Measurements from ENCODE around the gene IYD.
A peak's percentile ranks its signal among the peaks of the same experiment; 100 is the strongest.

IYD gene

GRCh38 chr6:150409576-150410066, 40.8 kb downstream of the IYD start (continued):
- TF ChIP-seq, protein P1, sequence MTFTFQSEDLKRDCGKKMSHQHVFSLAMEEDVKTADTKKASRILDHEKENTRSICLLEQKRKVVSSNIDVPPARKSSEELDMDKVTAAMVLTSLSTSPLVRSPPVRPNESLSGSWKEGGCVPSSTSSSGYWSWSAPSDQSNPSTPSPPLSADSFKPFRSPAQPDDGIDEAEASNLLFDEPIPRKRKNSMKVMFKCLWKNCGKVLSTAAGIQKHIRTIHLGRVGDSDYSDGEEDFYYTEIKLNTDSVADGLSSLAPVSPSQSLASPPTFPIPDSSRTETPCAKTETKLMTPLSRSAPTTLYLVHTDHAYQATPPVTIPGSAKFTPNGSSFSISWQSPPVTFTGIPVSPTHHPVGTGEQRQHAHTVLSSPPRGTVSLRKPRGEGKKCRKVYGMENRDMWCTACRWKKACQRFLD (tag by site-specific recombination; IDR thresholded peaks at IDR 0.05): no peak
- peak; percentile 68; the same call in 1 of the 2 replicates for TF ChIP-seq ZNF561 (tag by site-specific recombination; IDR thresholded peaks at IDR 0.05; ENCODE audit: borderline replicate concordance)
- peak; percentile 75 for TF ChIP-seq ZNF37A (tag by site-specific recombination; IDR thresholded peaks at IDR 0.05)
- no peak for TF ChIP-seq ZNF335 (tag by site-specific recombination; conservative IDR thresholded peaks at IDR 0.05)
- TF ChIP-seq, protein P2, sequence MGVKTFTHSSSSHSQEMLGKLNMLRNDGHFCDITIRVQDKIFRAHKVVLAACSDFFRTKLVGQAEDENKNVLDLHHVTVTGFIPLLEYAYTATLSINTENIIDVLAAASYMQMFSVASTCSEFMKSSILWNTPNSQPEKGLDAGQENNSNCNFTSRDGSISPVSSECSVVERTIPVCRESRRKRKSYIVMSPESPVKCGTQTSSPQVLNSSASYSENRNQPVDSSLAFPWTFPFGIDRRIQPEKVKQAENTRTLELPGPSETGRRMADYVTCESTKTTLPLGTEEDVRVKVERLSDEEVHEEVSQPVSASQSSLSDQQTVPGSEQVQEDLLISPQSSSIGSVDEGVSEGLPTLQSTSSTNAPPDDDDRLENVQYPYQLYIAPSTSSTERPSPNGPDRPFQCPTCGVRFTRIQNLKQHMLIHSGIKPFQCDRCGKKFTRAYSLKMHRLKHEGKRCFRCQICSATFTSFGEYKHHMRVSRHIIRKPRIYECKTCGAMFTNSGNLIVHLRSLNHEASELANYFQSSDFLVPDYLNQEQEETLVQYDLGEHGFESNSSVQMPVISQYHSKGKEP (tag by site-specific recombination; IDR thresholded peaks at IDR 0.05): peak; percentile 80
- TF ChIP-seq ZNF549 (tag by site-specific recombination; IDR thresholded peaks at IDR 0.05): peak; percentile 59; the same call in 1 of the 2 replicates
- 0 out of 2 replicates have a peak, but pooled peaks have one; percentile 17 for TF ChIP-seq ZNF677 (tag by site-specific recombination; IDR thresholded peaks at IDR 0.05)
- no peak for TF ChIP-seq ZNF211 (tag by site-specific recombination; IDR thresholded peaks at IDR 0.05; ENCODE audit: low read depth)
- peak; percentile 95 for TF ChIP-seq ZNF350 (tag by site-specific recombination; IDR thresholded peaks at IDR 0.05)
- TF ChIP-seq, protein P3, sequence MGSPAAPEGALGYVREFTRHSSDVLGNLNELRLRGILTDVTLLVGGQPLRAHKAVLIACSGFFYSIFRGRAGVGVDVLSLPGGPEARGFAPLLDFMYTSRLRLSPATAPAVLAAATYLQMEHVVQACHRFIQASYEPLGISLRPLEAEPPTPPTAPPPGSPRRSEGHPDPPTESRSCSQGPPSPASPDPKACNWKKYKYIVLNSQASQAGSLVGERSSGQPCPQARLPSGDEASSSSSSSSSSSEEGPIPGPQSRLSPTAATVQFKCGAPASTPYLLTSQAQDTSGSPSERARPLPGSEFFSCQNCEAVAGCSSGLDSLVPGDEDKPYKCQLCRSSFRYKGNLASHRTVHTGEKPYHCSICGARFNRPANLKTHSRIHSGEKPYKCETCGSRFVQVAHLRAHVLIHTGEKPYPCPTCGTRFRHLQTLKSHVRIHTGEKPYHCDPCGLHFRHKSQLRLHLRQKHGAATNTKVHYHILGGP (tag by site-specific recombination; IDR thresholded peaks at IDR 0.05): peak; percentile 83
- no peak for TF ChIP-seq ZFHX2 (tag by site-specific recombination; conservative IDR thresholded peaks at IDR 0.05)
- TF ChIP-seq ZNF184 (tag by site-specific recombination; IDR thresholded peaks at IDR 0.05): peak; percentile 92
- peak; percentile 55; the same call in 1 of the 2 replicates for TF ChIP-seq ZNF366 (tag by site-specific recombination; conservative IDR thresholded peaks at IDR 0.05)
- TF ChIP-seq ZNF544 (tag by site-specific recombination; IDR thresholded peaks at IDR 0.05): peak; percentile 83; the same call in 1 of the 2 replicates
- peak; percentile 53; the same call in 1 of the 2 replicates for TF ChIP-seq ZSCAN30 (tag by site-specific recombination; IDR thresholded peaks at IDR 0.05)
- peak; percentile 45; the same call in 1 of the 2 replicates for TF ChIP-seq OSR2 (tag by site-specific recombination; IDR thresholded peaks at IDR 0.05)
- peak; percentile 81 for TF ChIP-seq ZNF830 (tag by site-specific recombination; IDR thresholded peaks at IDR 0.05; ENCODE audit: low read depth)
- no peak for TF ChIP-seq GLIS2 (tag by site-specific recombination; IDR thresholded peaks at IDR 0.05)
- TF ChIP-seq KLF10 (tag by site-specific recombination; IDR thresholded peaks at IDR 0.05): peak; percentile 76
- TF ChIP-seq, protein P4, sequence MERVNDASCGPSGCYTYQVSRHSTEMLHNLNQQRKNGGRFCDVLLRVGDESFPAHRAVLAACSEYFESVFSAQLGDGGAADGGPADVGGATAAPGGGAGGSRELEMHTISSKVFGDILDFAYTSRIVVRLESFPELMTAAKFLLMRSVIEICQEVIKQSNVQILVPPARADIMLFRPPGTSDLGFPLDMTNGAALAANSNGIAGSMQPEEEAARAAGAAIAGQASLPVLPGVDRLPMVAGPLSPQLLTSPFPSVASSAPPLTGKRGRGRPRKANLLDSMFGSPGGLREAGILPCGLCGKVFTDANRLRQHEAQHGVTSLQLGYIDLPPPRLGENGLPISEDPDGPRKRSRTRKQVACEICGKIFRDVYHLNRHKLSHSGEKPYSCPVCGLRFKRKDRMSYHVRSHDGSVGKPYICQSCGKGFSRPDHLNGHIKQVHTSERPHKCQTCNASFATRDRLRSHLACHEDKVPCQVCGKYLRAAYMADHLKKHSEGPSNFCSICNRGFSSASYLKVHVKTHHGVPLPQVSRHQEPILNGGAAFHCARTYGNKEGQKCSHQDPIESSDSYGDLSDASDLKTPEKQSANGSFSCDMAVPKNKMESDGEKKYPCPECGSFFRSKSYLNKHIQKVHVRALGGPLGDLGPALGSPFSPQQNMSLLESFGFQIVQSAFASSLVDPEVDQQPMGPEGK (tag by site-specific recombination; IDR thresholded peaks at IDR 0.05): peak; percentile 58
- 0 out of 2 replicates have a peak, but pooled peaks have one; percentile 30 for TF ChIP-seq INSM2 (tag by site-specific recombination; IDR thresholded peaks at IDR 0.05)
- TF ChIP-seq ZBTB48 (tag by site-specific recombination; IDR thresholded peaks at IDR 0.05): peak; percentile 71
- peak; percentile 58 for TF ChIP-seq ZNF529 (tag by site-specific recombination; IDR thresholded peaks at IDR 0.05; ENCODE audit: insufficient replicate concordance)
- TF ChIP-seq ZBTB17 (tag by site-specific recombination; IDR thresholded peaks at IDR 0.05): peak; percentile 15; the same call in 1 of the 2 replicates
- TF ChIP-seq ZNF626 (tag by site-specific recombination; IDR thresholded peaks at IDR 0.05): 0 out of 2 replicates have a peak, but pooled peaks have one; percentile 64
- TF ChIP-seq ZNF18 (tag by site-specific recombination; IDR thresholded peaks at IDR 0.05): no peak
- TF ChIP-seq ZNF112 (tag by site-specific recombination; IDR thresholded peaks at IDR 0.05): peak; percentile 72; the same call in 1 of the 2 replicates
- 0 out of 2 replicates have a peak, but pooled peaks have one; percentile 11 for TF ChIP-seq ZBTB20 (tag by site-specific recombination; IDR thresholded peaks at IDR 0.05)
- TF ChIP-seq ZNF621 (tag by site-specific recombination; IDR thresholded peaks at IDR 0.05): no peak
- TF ChIP-seq ZNF510 (tag by site-specific recombination; IDR thresholded peaks at IDR 0.05; ENCODE audit: insufficient replicate concordance): peak; percentile 7
- TF ChIP-seq ZXDB (tag by site-specific recombination; IDR thresholded peaks at IDR 0.05): peak; percentile 25; the same call in 1 of the 2 replicates

Measured in HEK293 (cell line).